Panc1 (cell line): Measurements from ENCODE around the gene COPS8.

Experiments
- POLR2AphosphoS5 ChIP-seq: IDR thresholded peaks from 2 replicates; pipeline ENCODE4 v1.6.1; 2012; ENCODE audit warnings: mild to moderate bottlenecking, low read depth, low read length, moderate library complexity
- SIN3A ChIP-seq: IDR thresholded peaks from 2 replicates; pipeline ENCODE4 v1.6.1; 2012; ENCODE audit warnings: low read depth, mild to moderate bottlenecking, low read length, moderate library complexity, borderline replicate concordance; ENCODE audit not compliant: insufficient read depth
- TF ChIP-seq, protein P1 (sequence below): fragments of 450-650 bp; IDR thresholded peaks from 2 replicates; pipeline ENCODE4 v1.5.1; 2017; ENCODE audit warnings: mild to moderate bottlenecking

DNA sequence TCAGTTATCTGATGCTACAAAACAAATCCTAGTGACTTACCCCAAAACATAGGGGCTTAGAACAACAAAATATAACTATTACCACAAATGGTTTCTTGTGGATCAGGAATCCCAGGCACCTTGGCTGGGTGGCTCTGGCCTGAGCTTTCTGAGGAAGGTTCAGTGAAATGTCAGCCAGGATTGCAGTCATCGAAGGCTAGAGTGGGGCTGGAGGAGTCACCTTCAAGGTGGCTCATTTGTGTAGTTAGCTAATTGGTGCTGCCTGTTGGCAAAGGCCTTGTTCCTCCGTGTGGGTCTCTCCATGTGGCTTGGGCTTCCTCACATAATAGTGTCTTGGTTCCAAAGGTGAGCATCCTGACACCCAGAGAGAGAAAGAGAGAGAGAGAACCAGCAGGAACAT lies 57.4 kb downstream of the COPS8 start:
- TF ChIP-seq, protein P1, sequence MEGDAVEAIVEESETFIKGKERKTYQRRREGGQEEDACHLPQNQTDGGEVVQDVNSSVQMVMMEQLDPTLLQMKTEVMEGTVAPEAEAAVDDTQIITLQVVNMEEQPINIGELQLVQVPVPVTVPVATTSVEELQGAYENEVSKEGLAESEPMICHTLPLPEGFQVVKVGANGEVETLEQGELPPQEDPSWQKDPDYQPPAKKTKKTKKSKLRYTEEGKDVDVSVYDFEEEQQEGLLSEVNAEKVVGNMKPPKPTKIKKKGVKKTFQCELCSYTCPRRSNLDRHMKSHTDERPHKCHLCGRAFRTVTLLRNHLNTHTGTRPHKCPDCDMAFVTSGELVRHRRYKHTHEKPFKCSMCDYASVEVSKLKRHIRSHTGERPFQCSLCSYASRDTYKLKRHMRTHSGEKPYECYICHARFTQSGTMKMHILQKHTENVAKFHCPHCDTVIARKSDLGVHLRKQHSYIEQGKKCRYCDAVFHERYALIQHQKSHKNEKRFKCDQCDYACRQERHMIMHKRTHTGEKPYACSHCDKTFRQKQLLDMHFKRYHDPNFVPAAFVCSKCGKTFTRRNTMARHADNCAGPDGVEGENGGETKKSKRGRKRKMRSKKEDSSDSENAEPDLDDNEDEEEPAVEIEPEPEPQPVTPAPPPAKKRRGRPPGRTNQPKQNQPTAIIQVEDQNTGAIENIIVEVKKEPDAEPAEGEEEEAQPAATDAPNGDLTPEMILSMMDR = no peak
- no peak for TF ChIP-seq SIN3A
- TF ChIP-seq POLR2AphosphoS5 = no peak
